Neural crest cell (in vitro differentiated cells): Measurements from ENCODE around the gene CLSTN2. TPM values are rescaled to one million over a fixed set of nuclear protein-coding genes. Genes with fewer than 3 reads are reported as not detected.

Experiments used
- DNase-seq: peaks from one replicate; pipeline ENCODE4 v3.0.0; 2021; ENCODE audit warnings: low read depth, mixed read lengths, low spot score
- H3K27ac Mint-ChIP-seq: one replicate; pipeline ENCODE4 v1.8.0; 2021; ENCODE audit warnings: mild to moderate bottlenecking, mixed read lengths; ENCODE audit not compliant: unreplicated experiment
- H3K27me3 Mint-ChIP-seq: 2 replicates; pipeline ENCODE4 v1.8.0; 2021; ENCODE audit warnings: low read depth, mild to moderate bottlenecking, mixed read lengths
- H3K36me3 Mint-ChIP-seq: 2 replicates; pipeline ENCODE4 v1.8.0; 2021; ENCODE audit warnings: low read depth, mild to moderate bottlenecking, mixed read lengths
- H3K4me1 Mint-ChIP-seq: 2 replicates; pipeline ENCODE4 v1.8.0; 2021; ENCODE audit warnings: mixed read lengths
- H3K4me3 Mint-ChIP-seq: one replicate; pipeline ENCODE4 v1.8.0; 2021; ENCODE audit warnings: mild to moderate bottlenecking, mixed read lengths
- H3K9me3 Mint-ChIP-seq: 2 replicates; pipeline ENCODE4 v1.8.0; 2021; ENCODE audit warnings: mixed read lengths
- CTCF ChIP-seq: fragments of 200-600 bp; sonication (generic); conservative IDR thresholded peaks from 2 replicates; pipeline ENCODE4 v1.5.0; 2021; ENCODE audit warnings: antibody characterized with exemption, mild to moderate bottlenecking
- total RNA-seq: library from RNA; stranded (reverse); gene quantifications from 2 replicates; pipeline ENCODE4 v1.2.1, GENCODE V29; 2021

The CLSTN2 gene
- total RNA-seq, 1 donor from 2014 or later, result 1.9 TPM

- TF ChIP-seq CTCF, result no peak
- Mint-ChIP-seq H3K9me3 (no peaks in the 10 kb centered on the region), H3K27me3 (no peaks in the 10 kb centered on the region), H3K4me3 (no peak overlapping the region), H3K36me3 (no peaks in the 10 kb centered on the region), H3K27ac (no peak overlapping the region), H3K4me1 (no peaks in the 10 kb centered on the region)
- DNase-seq, result no peak
Observed at GRCh38 chr3:140398387-140398786, 463.4 kb downstream of the CLSTN2 start.

GRCh38 chr3:140399871-140400270, 464.9 kb downstream of the CLSTN2 start:
- no peak overlapping the region for H3K4me3 Mint-ChIP-seq
- no peaks in the 10 kb centered on the region for H3K36me3 Mint-ChIP-seq

GRCh38 chr3:140403079-140403478, 468.1 kb downstream of the CLSTN2 start:
- TF ChIP-seq CTCF, result no peak
- H3K27me3 Mint-ChIP-seq, result no peaks in the 10 kb centered on the region
- no peaks in the 10 kb centered on the region for H3K4me1 Mint-ChIP-seq
- no peaks in the 10 kb centered on the region for H3K36me3 Mint-ChIP-seq
- no peaks in the 10 kb centered on the region for H3K9me3 Mint-ChIP-seq
- H3K27ac Mint-ChIP-seq, result no peak overlapping the region
- H3K4me3 Mint-ChIP-seq, result no peak overlapping the region
- no peak for DNase-seq

More at GRCh38 chr3:140399871-140400270, 464.9 kb downstream of the CLSTN2 start:
- H3K27ac Mint-ChIP-seq, result no peak overlapping the region
- TF ChIP-seq CTCF, result no peak
- H3K9me3 Mint-ChIP-seq, result no peaks in the 10 kb centered on the region
- no peaks in the 10 kb centered on the region for H3K27me3 Mint-ChIP-seq
- no peaks in the 10 kb centered on the region for H3K4me1 Mint-ChIP-seq
- DNase-seq, result no peak

- Mint-ChIP-seq H3K9me3 (peaks cover under 1% of the 10 kb centered on the region), H3K27me3 (no peaks in the 10 kb centered on the region), H3K4me3 (no peak overlapping the region), H3K4me1 (no peaks in the 10 kb centered on the region), H3K27ac (no peak overlapping the region), H3K36me3 (no peaks in the 10 kb centered on the region)
- no peak for TF ChIP-seq CTCF
- no peak for DNase-seq
Observed at GRCh38 chr3:140403608-140404007, 468.6 kb downstream of the CLSTN2 start.

GRCh38 chr3:140406655-140407054, 471.7 kb downstream of the CLSTN2 start:
- Mint-ChIP-seq H3K27ac (no peak overlapping the region), H3K9me3 (peaks cover 5% of the 10 kb centered on the region), H3K4me3 (no peak overlapping the region), H3K36me3 (no peaks in the 10 kb centered on the region), H3K27me3 (no peaks in the 10 kb centered on the region), H3K4me1 (no peaks in the 10 kb centered on the region)
- TF ChIP-seq CTCF, result no peak
- no peak for DNase-seq

- Mint-ChIP-seq H3K4me1 (no peaks in the 10 kb centered on the region), H3K9me3 (peaks cover 5% of the 10 kb centered on the region), H3K36me3 (no peaks in the 10 kb centered on the region), H3K4me3 (no peak overlapping the region), H3K27me3 (no peaks in the 10 kb centered on the region), H3K27ac (no peak overlapping the region)
- no peak for DNase-seq
- TF ChIP-seq CTCF, result no peak
Observed at GRCh38 chr3:140408252-140408651, 473.3 kb downstream of the CLSTN2 start.
